ENCODE data around the gene FAM117B. TPM values are rescaled to one million over a fixed set of nuclear protein-coding genes. Genes with fewer than 3 reads are reported as not detected.

FAM117B gene
- polyA plus RNA-seq, 1 donor (not counting 4 experiments of a cell fraction or from before 2014, with no cell fraction given) = 1.9 TPM

DNA sequence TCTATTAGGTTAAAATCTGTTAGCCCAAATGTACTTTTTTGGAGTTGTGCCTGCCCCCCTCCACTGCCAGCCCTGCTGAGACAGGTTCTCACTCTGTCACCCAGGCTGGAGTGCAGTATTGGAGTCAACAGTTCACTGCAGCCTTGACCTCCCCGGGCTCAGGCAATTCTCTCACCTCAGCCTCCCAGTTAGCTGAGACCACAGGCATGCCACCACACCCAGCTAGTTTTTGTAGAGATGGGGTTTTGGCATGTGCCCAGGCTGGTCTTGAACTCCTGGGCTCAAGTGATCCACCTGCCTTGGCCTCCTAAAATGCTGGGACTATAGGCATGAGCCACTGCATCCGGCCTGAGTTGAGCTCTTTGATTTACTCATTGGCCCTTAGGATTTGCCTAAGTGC, 126.1 kb downstream of the FAM117B start:
- no peak for FAIRE-seq
- Histone ChIP-seq H4K20me1 (ENCODE audit: control insufficient read depth, extremely low read depth, insufficient read depth, low read length) (no peaks in the 10 kb centered on the region), H3K4me3 (ENCODE audit: control insufficient read depth in 2 of 3, extremely low read depth in 1 of 3, insufficient read depth in 2 of 3, low read depth in 1 of 3, low read length in 3 of 3) (no peak overlapping the region), H3K4me2 (ENCODE audit: control insufficient read depth, extremely low read depth, insufficient read depth, low read depth, low read length) (no peak overlapping the region), H3K27me3 (ENCODE audit: control insufficient read depth, extremely low read depth, insufficient read depth, low read length) (no peaks in the 10 kb centered on the region), H3K27ac (ENCODE audit: control insufficient read depth, insufficient read depth, low read length) (no peak overlapping the region), H3K36me3 (ENCODE audit: control insufficient read depth in 2 of 2, extremely low read depth in 1 of 2, insufficient read depth in 2 of 2, low read length in 2 of 2) (no peaks in the 10 kb centered on the region), H3K9ac (ENCODE audit: control insufficient read depth, extremely low read depth, insufficient read depth, low read length) (no peak overlapping the region), H2AFZ (ENCODE audit: control insufficient read depth, low read length) (no peak overlapping the region), H3K9me3 (ENCODE audit: control insufficient read depth, low read depth, low read length) (no peaks in the 10 kb centered on the region), H3K4me1 (ENCODE audit: control insufficient read depth, extremely low read depth, insufficient read depth, low read length) (no peaks in the 10 kb centered on the region), H3K79me2 (ENCODE audit: control insufficient read depth, insufficient read depth, low read length) (no peaks in the 10 kb centered on the region), H3K9me1 (ENCODE audit: control insufficient read depth, extremely low read depth, insufficient read depth, low read length) (no peaks in the 10 kb centered on the region)
- dilution Hi-C loops (cut with MboI; ENCODE audit: extremely low pct_ligation_motif_present, low sequenced_read_pairs) = no loop called here
- DNase-seq (ENCODE audit: low read depth, low spot score) = no peak
- TF ChIP-seq, protein P1, sequence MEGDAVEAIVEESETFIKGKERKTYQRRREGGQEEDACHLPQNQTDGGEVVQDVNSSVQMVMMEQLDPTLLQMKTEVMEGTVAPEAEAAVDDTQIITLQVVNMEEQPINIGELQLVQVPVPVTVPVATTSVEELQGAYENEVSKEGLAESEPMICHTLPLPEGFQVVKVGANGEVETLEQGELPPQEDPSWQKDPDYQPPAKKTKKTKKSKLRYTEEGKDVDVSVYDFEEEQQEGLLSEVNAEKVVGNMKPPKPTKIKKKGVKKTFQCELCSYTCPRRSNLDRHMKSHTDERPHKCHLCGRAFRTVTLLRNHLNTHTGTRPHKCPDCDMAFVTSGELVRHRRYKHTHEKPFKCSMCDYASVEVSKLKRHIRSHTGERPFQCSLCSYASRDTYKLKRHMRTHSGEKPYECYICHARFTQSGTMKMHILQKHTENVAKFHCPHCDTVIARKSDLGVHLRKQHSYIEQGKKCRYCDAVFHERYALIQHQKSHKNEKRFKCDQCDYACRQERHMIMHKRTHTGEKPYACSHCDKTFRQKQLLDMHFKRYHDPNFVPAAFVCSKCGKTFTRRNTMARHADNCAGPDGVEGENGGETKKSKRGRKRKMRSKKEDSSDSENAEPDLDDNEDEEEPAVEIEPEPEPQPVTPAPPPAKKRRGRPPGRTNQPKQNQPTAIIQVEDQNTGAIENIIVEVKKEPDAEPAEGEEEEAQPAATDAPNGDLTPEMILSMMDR (optimal IDR thresholded peaks at IDR 0.05 in 1 of 3, IDR thresholded peaks at IDR 0.05 in 1 of 3, conservative IDR thresholded peaks at IDR 0.05 in 1 of 3; ENCODE audit: extremely low read depth in 1 of 3, insufficient read depth in 2 of 3, low read length in 3 of 3) = no peak
- TF ChIP-seq EZH2 (IDR thresholded peaks at IDR 0.05; ENCODE audit: low read length) = no peak

DNA sequence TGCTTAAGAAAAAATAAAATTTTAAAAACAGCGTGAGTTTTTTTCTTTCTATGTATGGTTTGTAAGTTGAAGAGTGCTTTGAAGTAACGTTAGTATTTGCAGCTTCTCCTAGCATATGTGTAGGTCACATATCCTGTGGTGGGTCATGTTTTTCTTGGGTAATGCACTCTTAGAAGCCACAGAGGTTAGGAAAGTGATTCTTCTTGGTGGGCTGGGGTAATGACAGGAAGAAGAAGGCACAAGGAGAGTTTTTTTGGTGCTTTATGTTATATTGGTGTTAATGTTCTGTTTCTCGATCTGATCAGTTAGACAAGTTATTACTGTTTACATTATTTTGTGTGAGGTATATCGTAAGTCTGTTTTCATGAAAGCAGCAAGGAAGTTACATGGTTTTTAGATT, 127.8 kb downstream of the FAM117B start:
- Histone ChIP-seq H3K4me1 (ENCODE audit: control insufficient read depth, extremely low read depth, insufficient read depth, low read length) (no peaks in the 10 kb centered on the region), H4K20me1 (ENCODE audit: control insufficient read depth, extremely low read depth, insufficient read depth, low read length) (no peaks in the 10 kb centered on the region), H3K36me3 (ENCODE audit: control insufficient read depth in 2 of 2, extremely low read depth in 1 of 2, insufficient read depth in 2 of 2, low read length in 2 of 2) (no peaks in the 10 kb centered on the region), H3K27ac (ENCODE audit: control insufficient read depth, insufficient read depth, low read length) (no peak overlapping the region), H3K9me1 (ENCODE audit: control insufficient read depth, extremely low read depth, insufficient read depth, low read length) (no peaks in the 10 kb centered on the region), H3K79me2 (ENCODE audit: control insufficient read depth, insufficient read depth, low read length) (no peaks in the 10 kb centered on the region), H3K4me2 (ENCODE audit: control insufficient read depth, extremely low read depth, insufficient read depth, low read depth, low read length) (no peak overlapping the region), H3K9ac (ENCODE audit: control insufficient read depth, extremely low read depth, insufficient read depth, low read length) (no peak overlapping the region), H3K9me3 (ENCODE audit: control insufficient read depth, low read depth, low read length) (no peaks in the 10 kb centered on the region), H2AFZ (ENCODE audit: control insufficient read depth, low read length) (no peak overlapping the region), H3K4me3 (ENCODE audit: control insufficient read depth in 2 of 3, extremely low read depth in 1 of 3, insufficient read depth in 2 of 3, low read depth in 1 of 3, low read length in 3 of 3) (no peak overlapping the region), H3K27me3 (ENCODE audit: control insufficient read depth, extremely low read depth, insufficient read depth, low read length) (no peaks in the 10 kb centered on the region)
- dilution Hi-C loops (cut with MboI; ENCODE audit: extremely low pct_ligation_motif_present, low sequenced_read_pairs) = no loop called here
- FAIRE-seq (no peak), DNase-seq (ENCODE audit: low read depth, low spot score) (no peak)
- no peak for TF ChIP-seq EZH2 (IDR thresholded peaks at IDR 0.05; ENCODE audit: low read length)
- TF ChIP-seq, protein P1 (optimal IDR thresholded peaks at IDR 0.05 in 1 of 3, IDR thresholded peaks at IDR 0.05 in 1 of 3, conservative IDR thresholded peaks at IDR 0.05 in 1 of 3; ENCODE audit: extremely low read depth in 1 of 3, insufficient read depth in 2 of 3, low read length in 3 of 3) = no peak
